GM10266 (cell line): Measurements from ENCODE around the gene NUDT2.
A peak's percentile ranks its signal among the peaks of the same experiment; 100 is the strongest.

Experiments used
- DNase-seq: peaks from one replicate; pipeline ENCODE4 v3.0.0; 2012; ENCODE audit errors: extremely low spot score
- TF ChIP-seq, protein P1 (sequence below): IDR thresholded peaks from 2 replicates; pipeline ENCODE4 v1.5.1; 2012; ENCODE audit warnings: mild to moderate bottlenecking, low read depth; ENCODE audit not compliant: control insufficient read depth, insufficient read depth; ENCODE audit errors: missing control alignments

The NUDT2 gene

DNA sequence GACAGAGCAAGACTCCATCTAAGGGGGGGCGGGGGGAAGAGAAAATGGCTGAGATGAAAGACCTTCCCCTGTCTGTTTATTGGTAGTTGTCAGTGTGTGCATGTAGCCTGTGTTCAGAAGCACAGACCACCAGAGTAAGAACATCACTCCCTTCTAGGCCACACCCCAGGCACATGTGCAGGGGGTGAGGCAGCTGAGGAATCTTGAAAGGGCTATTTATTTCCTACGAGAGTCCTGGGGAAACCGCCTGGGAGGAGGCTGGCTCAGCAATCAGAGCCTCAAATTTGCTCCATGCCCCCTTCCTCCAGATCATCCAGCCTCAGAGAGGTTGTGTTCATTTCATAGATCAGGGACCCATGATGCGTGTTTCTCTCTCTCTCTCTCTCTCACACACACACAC, 40.3 kb downstream of the NUDT2 start:
- TF ChIP-seq, protein P1, sequence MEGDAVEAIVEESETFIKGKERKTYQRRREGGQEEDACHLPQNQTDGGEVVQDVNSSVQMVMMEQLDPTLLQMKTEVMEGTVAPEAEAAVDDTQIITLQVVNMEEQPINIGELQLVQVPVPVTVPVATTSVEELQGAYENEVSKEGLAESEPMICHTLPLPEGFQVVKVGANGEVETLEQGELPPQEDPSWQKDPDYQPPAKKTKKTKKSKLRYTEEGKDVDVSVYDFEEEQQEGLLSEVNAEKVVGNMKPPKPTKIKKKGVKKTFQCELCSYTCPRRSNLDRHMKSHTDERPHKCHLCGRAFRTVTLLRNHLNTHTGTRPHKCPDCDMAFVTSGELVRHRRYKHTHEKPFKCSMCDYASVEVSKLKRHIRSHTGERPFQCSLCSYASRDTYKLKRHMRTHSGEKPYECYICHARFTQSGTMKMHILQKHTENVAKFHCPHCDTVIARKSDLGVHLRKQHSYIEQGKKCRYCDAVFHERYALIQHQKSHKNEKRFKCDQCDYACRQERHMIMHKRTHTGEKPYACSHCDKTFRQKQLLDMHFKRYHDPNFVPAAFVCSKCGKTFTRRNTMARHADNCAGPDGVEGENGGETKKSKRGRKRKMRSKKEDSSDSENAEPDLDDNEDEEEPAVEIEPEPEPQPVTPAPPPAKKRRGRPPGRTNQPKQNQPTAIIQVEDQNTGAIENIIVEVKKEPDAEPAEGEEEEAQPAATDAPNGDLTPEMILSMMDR = no peak

DNA sequence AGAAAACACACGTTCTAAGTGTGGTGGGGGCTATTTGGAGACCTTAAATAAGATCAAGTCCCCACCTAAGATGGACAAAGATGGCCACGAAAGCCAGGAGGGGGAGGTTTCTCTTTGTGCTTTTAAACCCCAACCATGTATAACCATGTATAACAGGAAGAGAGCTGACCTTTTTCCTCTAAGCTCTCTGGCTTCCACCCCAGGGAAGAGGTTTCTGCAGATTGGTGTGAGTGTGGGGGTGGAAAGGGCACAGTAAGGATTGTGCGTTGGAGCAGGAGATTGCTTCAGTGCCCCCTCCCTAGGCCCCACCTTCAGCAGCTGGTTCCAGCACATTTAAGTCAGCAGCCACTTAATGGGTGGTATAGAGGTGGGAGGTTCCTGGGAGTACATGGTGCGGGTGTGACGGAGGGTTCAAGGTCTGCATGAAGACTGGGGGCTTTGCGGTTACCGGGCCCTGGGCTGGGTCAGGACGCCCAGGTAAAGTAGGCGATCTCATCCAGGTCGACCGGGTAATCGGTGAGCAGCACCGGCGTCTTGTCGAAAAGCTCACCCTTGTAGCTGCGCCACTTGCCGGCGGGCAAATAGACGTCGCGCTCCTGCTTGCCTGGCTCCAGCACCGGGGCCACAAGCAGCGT, 41.1 kb downstream of the NUDT2 start:
- no peak for DNase-seq
- TF ChIP-seq, protein P1 = no peak

More for the DNA sequence above, 40.3 kb downstream of the NUDT2 start:
- no peak for DNase-seq

DNA sequence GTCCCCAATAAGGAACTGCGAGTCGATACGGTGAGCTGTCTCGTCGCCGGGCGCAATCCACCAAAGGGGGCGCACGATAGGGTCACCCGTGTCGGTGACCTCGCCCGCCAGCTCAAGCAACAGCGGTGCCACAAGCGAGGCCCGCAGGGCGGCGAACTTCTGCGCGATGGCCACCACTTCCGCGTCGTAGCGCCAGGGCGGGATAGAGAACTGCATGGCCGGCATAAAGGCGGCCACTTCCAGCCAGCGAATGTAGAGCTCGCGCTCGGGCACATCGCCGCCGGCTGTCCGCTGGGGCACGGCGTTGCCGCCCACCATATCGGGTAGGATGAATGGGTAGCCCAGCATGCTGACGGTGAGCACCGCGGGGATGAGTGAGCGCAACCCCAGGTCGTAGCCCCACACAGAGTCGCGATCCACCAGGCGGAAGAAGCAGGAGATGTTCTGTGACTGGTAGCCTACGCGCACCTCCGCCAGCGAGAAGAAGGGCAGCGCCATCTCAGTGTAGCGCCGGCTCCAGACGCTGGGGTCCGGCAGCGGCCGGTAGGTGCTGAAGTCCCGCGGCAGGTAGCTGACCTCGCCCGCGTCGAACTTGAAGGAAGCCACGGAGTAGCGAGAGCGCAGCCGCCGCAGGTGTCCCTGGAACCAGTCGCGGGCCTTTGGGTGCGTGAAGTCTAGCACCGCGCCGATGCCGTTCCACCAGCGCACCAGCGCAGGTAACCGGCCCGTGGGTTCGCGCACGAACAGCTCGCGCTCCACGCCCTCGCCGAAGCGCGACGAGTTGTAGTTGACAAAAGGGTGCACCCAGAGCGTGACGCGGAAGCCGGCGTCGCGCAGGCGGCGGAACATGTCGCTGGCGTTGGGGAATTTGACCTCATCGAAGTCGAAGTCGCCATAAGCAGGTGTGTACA, 41.9 kb downstream of the NUDT2 start:
- TF ChIP-seq, protein P1 = no peak
- peak; percentile 46 for DNase-seq

DNA sequence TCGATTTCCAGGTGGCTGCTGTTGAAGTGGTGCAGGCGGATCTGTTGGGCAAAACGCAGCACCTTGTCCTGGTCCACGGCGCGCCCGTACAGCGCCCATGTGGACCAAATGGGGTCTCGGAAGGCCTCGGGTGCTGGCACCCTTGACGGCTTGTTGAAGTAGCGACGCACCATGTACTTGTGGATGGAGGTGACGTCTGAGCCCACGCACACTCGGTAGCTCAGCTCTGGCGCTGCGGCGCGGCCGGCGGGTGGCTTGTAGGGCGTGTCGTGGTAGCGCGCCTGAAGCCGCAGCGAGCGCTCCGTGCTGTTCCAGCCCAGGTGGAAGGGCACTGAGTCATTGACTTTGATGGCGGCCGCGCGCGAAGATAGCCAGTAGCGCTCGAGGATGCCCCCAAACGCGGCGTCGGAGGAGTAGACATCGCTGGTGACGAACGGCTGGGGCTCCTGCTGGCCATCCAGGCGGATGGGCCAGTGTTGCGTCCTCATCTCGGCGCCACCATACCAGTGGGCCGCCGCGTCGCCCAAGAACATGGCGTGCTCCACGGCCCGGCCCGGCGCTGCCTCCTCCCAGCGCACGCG, 42.6 kb downstream of the NUDT2 start:
- no peak for DNase-seq
- TF ChIP-seq, protein P1 = no peak

DNA sequence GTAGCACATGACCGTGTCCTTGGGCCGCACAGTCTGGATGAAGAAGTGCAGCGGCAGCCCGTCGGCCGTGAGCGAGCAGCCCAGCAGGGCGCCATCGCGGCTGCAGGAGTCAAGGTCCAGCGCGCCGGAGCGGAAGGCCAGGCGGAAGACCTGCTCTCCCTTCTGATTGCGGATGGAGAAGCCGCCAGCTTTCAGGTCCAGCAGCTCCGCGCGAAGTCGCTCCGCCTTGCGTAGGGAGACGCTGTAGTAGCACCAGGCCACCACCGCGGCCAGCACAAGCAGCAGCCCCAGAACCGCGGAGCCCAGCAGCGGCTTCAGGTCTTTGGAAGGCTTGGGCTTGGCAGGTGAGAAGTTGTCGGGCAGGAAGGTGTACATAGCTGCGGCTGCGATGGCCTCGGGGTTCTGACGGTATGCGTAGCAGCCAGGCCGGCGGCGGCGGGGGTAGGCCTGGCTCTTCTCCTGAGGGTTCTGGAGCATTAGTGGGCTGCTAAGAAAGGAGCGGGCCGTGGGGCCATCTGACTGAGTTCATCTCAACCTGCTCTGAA, 43.2 kb downstream of the NUDT2 start:
- TF ChIP-seq, protein P1 = no peak
- no peak for DNase-seq

DNA sequence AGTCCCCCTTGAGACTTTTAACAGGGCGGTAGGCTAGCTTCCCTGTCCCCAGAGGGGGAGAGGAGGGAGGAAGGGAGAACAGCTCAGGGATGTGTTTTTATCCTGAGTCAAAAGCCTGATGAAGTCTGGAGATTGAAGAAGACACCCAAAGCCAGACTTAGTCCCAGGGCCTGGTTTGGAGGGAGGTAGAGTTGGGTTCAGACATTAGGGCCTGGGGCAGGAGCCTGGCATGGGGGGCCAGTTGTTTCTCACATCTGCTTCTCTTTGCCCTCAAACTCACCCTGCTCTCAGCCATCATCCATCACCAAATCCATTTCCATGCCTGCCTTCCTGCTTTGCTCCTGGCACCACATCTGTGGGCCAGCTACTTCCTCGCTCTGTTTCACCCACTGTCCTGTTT, 44.4 kb downstream of the NUDT2 start:
- no peak for DNase-seq
- TF ChIP-seq, protein P1 = no peak
